Panc1 (cell line): Measurements from ENCODE around the gene USP16.

Experiments
- POLR2AphosphoS5 ChIP-seq: IDR thresholded peaks from 2 replicates; pipeline ENCODE4 v1.6.1; 2012; ENCODE audit warnings: mild to moderate bottlenecking, low read depth, low read length, moderate library complexity
- TCF7L2 ChIP-seq: IDR thresholded peaks from 2 replicates; pipeline ENCODE4 v1.6.1; 2011; ENCODE audit warnings: mild to moderate bottlenecking, low read depth, low read length, inconsistent platforms
- TF ChIP-seq, protein P1 (sequence below): fragments of 450-650 bp; IDR thresholded peaks from 2 replicates; pipeline ENCODE4 v1.5.1; 2017; ENCODE audit warnings: mild to moderate bottlenecking
- TF ChIP-seq, protein P2 (sequence below), 2 experiments: IDR thresholded peaks; 2 replicates each; pipeline ENCODE4 v1.6.1; 2011 to 2012; ENCODE audit warnings: low read depth in 2 of 2, control low read depth in 1 of 2, low read length in 1 of 2, mild to moderate bottlenecking in 1 of 2, moderate library complexity in 1 of 2; ENCODE audit not compliant: insufficient read depth in 1 of 2

DNA sequence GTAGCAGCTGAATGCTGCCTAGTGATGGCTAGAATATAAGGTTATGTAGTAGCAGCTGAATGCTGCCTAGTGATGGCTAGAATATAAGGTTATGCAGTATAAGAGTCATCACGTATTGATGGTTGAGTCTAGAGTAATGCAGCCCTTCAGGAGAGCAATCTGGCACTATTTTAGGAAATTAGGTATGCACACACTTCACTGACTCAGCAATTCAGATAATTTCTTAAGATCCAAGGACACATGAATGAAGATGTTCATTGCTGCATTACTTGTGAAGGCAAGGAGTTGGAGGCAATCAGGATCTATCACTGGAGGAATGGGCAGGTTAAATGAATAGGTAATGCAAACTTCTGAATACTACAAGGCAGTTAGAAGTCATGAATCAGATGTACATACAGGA, 45.4 kb upstream of the USP16 start:
- TF ChIP-seq, protein P1, sequence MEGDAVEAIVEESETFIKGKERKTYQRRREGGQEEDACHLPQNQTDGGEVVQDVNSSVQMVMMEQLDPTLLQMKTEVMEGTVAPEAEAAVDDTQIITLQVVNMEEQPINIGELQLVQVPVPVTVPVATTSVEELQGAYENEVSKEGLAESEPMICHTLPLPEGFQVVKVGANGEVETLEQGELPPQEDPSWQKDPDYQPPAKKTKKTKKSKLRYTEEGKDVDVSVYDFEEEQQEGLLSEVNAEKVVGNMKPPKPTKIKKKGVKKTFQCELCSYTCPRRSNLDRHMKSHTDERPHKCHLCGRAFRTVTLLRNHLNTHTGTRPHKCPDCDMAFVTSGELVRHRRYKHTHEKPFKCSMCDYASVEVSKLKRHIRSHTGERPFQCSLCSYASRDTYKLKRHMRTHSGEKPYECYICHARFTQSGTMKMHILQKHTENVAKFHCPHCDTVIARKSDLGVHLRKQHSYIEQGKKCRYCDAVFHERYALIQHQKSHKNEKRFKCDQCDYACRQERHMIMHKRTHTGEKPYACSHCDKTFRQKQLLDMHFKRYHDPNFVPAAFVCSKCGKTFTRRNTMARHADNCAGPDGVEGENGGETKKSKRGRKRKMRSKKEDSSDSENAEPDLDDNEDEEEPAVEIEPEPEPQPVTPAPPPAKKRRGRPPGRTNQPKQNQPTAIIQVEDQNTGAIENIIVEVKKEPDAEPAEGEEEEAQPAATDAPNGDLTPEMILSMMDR, result no peak
- TF ChIP-seq POLR2AphosphoS5 (no peak), TCF7L2 (no peak)
- TF ChIP-seq, protein P2, sequence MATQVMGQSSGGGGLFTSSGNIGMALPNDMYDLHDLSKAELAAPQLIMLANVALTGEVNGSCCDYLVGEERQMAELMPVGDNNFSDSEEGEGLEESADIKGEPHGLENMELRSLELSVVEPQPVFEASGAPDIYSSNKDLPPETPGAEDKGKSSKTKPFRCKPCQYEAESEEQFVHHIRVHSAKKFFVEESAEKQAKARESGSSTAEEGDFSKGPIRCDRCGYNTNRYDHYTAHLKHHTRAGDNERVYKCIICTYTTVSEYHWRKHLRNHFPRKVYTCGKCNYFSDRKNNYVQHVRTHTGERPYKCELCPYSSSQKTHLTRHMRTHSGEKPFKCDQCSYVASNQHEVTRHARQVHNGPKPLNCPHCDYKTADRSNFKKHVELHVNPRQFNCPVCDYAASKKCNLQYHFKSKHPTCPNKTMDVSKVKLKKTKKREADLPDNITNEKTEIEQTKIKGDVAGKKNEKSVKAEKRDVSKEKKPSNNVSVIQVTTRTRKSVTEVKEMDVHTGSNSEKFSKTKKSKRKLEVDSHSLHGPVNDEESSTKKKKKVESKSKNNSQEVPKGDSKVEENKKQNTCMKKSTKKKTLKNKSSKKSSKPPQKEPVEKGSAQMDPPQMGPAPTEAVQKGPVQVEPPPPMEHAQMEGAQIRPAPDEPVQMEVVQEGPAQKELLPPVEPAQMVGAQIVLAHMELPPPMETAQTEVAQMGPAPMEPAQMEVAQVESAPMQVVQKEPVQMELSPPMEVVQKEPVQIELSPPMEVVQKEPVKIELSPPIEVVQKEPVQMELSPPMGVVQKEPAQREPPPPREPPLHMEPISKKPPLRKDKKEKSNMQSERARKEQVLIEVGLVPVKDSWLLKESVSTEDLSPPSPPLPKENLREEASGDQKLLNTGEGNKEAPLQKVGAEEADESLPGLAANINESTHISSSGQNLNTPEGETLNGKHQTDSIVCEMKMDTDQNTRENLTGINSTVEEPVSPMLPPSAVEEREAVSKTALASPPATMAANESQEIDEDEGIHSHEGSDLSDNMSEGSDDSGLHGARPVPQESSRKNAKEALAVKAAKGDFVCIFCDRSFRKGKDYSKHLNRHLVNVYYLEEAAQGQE (IDR thresholded peaks at IDR 0.05; ENCODE audit: insufficient read depth in 1 of 2, low read depth in 2 of 2, low read length in 1 of 2), result no peak
